Keratinocyte (primary cell): ENCODE results near the gene USP12. TPM values are rescaled to one million over a fixed set of nuclear protein-coding genes. Genes with fewer than 3 reads are reported as not detected.

Experiments
- DNase-seq: peaks from one replicate; pipeline ENCODE4 v3.0.0-alpha.2; 2011; ENCODE audit warnings: low read depth, missing footprints, low spot score
- FAIRE-seq: peaks from 2 replicates; lab custom pipeline; 2011; peaks lifted over from hg19 to GRCh38; lab: Jason Lieb, UNC
- H2AFZ ChIP-seq: 2 replicates; pipeline ENCODE4 v1.6.0; 2012; ENCODE audit warnings: low read length, control low read depth, inconsistent platforms; ENCODE audit not compliant: control insufficient read depth
- H3K27ac ChIP-seq: 2 replicates; pipeline ENCODE4 v1.5.1; 2011; ENCODE audit warnings: low read length; ENCODE audit not compliant: control insufficient read depth, insufficient read depth
- H3K27me3 ChIP-seq: 3 replicates; pipeline ENCODE4 v1.6.0; 2011; ENCODE audit warnings: low read length; ENCODE audit not compliant: control insufficient read depth, insufficient read depth; ENCODE audit errors: extremely low read depth
- H3K36me3 ChIP-seq, 2 experiments: 2 replicates in 1 of 2; 3 replicates in 1 of 2; pipeline ENCODE4 v1.5.1; 2011; ENCODE audit warnings: low read length in 2 of 2, mild to moderate bottlenecking in 1 of 2; ENCODE audit not compliant: control insufficient read depth in 2 of 2, insufficient read depth in 2 of 2; ENCODE audit errors: extremely low read depth in 1 of 2
- H3K4me1 ChIP-seq: 3 replicates; pipeline ENCODE4 v1.5.1; 2011; ENCODE audit warnings: low read length; ENCODE audit not compliant: control insufficient read depth, insufficient read depth; ENCODE audit errors: extremely low read depth
- H3K4me2 ChIP-seq: 3 replicates; pipeline ENCODE4 v1.6.0; 2011; ENCODE audit warnings: low read depth, low read length; ENCODE audit not compliant: control insufficient read depth, insufficient read depth; ENCODE audit errors: extremely low read depth
- H3K4me3 ChIP-seq, 3 experiments: fragments of 200-600 bp in 1 of 3; sonication (generic) in 1 of 3; 2 replicates in 2 of 3; 3 replicates in 1 of 3; pipeline ENCODE4 v1.5.1; 2011 to 2016; ENCODE audit warnings: low read length in 3 of 3, mild to moderate bottlenecking in 3 of 3, control low read depth in 2 of 3, inconsistent platforms in 1 of 3, low read depth in 1 of 3, mixed read lengths in 1 of 3, mixed run types in 1 of 3, moderate library complexity in 1 of 3; ENCODE audit not compliant: control insufficient read depth in 2 of 3, insufficient read depth in 2 of 3; ENCODE audit errors: extremely low read depth in 1 of 3
- H3K79me2 ChIP-seq: 2 replicates; pipeline ENCODE4 v1.6.0; 2012; ENCODE audit warnings: low read length; ENCODE audit not compliant: control insufficient read depth, insufficient read depth
- H3K9ac ChIP-seq: 3 replicates; pipeline ENCODE4 v1.6.0; 2011; ENCODE audit warnings: low read length; ENCODE audit not compliant: control insufficient read depth, insufficient read depth; ENCODE audit errors: extremely low read depth
- H3K9me1 ChIP-seq: 3 replicates; pipeline ENCODE4 v1.6.0; 2011; ENCODE audit warnings: low read length; ENCODE audit not compliant: control insufficient read depth, insufficient read depth; ENCODE audit errors: extremely low read depth
- H3K9me3 ChIP-seq: 2 replicates; pipeline ENCODE4 v1.5.1; 2012; ENCODE audit warnings: low read depth, low read length; ENCODE audit not compliant: control insufficient read depth
- H4K20me1 ChIP-seq: 3 replicates; pipeline ENCODE4 v1.6.0; 2011; ENCODE audit warnings: low read length; ENCODE audit not compliant: control insufficient read depth, insufficient read depth; ENCODE audit errors: extremely low read depth
- EZH2 ChIP-seq: IDR thresholded peaks from one replicate; pipeline ENCODE4 v1.6.1; 2012; ENCODE audit warnings: inconsistent platforms, mild to moderate bottlenecking, low read length, moderate library complexity
- dilution Hi-C: fragments of 300-500 bp; cut with MboI; formaldehyde crosslinking; loops from one replicate; pipeline ENCODE4 v1.7.0; 2020; ENCODE audit warnings: low sequenced_read_pairs; ENCODE audit not compliant: extremely low pct_ligation_motif_present
- polyA plus RNA-seq, 5 experiments: library from polyadenylated mRNA; depleted of rRNA in 3 of 5; stranded (reverse) in 3 of 5; stranded (forward) in 1 of 5; unstranded in 1 of 5; fragments of >200 nt; gene quantifications; 1 replicate in 1 of 5; 2 replicates in 3 of 5; 3 replicates in 1 of 5; pipeline versions ENCODE4 v1.2.1 to v1.2.3, GENCODE V29; 2011 to 2012; ENCODE audit warnings: missing spikeins in 2 of 5, low read depth in 1 of 5, low replicate concordance in 1 of 5
- TF ChIP-seq, protein P1 (sequence below), 3 experiments: IDR thresholded peaks in 1 of 3; conservative IDR thresholded peaks in 1 of 3; optimal IDR thresholded peaks in 1 of 3; 2 replicates in 2 of 3; 3 replicates in 1 of 3; pipeline versions ENCODE3 to v1.5.1; 2011; ENCODE audit warnings: low read length in 3 of 3, mild to moderate bottlenecking in 3 of 3, moderate library complexity in 2 of 3, control low read depth in 1 of 3, inconsistent platforms in 1 of 3; ENCODE audit not compliant: insufficient read depth in 2 of 3; ENCODE audit errors: extremely low read depth in 1 of 3

Gene USP12
- polyA plus RNA-seq, 1 donor (not counting 4 experiments of a cell fraction or from before 2014, with no cell fraction given) = 20.7 TPM

DNA sequence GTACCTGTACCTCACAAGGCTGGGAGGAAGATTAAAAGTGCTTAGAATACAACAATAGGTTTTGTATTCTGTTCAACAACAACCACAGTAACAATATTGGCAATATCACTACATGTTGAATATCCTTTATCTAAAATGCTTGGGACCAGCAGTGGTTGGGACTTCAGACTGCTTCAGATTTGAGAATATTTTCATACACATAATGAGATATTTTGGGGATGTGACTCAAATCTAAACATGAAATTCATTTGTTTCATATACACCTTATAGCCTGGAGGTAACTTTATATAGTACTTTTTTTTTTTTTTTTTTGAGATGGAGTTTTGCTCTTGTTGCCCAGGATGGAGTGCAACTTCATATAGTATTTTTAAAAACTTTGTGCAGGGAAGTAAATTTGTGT lies 73.9 kb downstream of the USP12 start:
- H3K9me1 ChIP-seq = no peaks in the 10 kb centered on the region
- TF ChIP-seq, protein P1, sequence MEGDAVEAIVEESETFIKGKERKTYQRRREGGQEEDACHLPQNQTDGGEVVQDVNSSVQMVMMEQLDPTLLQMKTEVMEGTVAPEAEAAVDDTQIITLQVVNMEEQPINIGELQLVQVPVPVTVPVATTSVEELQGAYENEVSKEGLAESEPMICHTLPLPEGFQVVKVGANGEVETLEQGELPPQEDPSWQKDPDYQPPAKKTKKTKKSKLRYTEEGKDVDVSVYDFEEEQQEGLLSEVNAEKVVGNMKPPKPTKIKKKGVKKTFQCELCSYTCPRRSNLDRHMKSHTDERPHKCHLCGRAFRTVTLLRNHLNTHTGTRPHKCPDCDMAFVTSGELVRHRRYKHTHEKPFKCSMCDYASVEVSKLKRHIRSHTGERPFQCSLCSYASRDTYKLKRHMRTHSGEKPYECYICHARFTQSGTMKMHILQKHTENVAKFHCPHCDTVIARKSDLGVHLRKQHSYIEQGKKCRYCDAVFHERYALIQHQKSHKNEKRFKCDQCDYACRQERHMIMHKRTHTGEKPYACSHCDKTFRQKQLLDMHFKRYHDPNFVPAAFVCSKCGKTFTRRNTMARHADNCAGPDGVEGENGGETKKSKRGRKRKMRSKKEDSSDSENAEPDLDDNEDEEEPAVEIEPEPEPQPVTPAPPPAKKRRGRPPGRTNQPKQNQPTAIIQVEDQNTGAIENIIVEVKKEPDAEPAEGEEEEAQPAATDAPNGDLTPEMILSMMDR (optimal IDR thresholded peaks at IDR 0.05 in 1 of 3, IDR thresholded peaks at IDR 0.05 in 1 of 3, conservative IDR thresholded peaks at IDR 0.05 in 1 of 3; ENCODE audit: extremely low read depth in 1 of 3, insufficient read depth in 2 of 3, low read length in 3 of 3) = no peak
- no peak for TF ChIP-seq EZH2
- no peak overlapping the region for H3K4me3 ChIP-seq
- H2AFZ ChIP-seq = no peak overlapping the region
- H3K27ac ChIP-seq = no peak overlapping the region
- DNase-seq = no peak
- no peaks in the 10 kb centered on the region for H3K27me3 ChIP-seq
- H3K4me2 ChIP-seq = no peak overlapping the region
- no peak overlapping the region for H3K9ac ChIP-seq
- H3K4me1 ChIP-seq = peaks cover 2% of the 10 kb centered on the region
- H4K20me1 ChIP-seq = no peaks in the 10 kb centered on the region
- peaks cover 3 to 4% of the 10 kb centered on the region in 2 experiments for H3K36me3 ChIP-seq
- dilution Hi-C loops = no loop called here
- no peak for FAIRE-seq
- H3K9me3 ChIP-seq = no peaks in the 10 kb centered on the region
- no peaks in the 10 kb centered on the region for H3K79me2 ChIP-seq

GRCh38 chr13:27091451-27091850 lies 80.2 kb downstream of the USP12 start:
- Histone ChIP-seq H3K9ac (no peak overlapping the region), H3K4me3 (no peak overlapping the region), H2AFZ (no peak overlapping the region), H3K36me3 (peaks cover 0 to 6% of the 10 kb centered on the region in 2 experiments), H3K4me2 (no peak overlapping the region), H3K9me1 (no peaks in the 10 kb centered on the region), H3K79me2 (no peaks in the 10 kb centered on the region), H3K27ac (no peak overlapping the region), H3K4me1 (no peaks in the 10 kb centered on the region), H3K9me3 (no peaks in the 10 kb centered on the region), H4K20me1 (no peaks in the 10 kb centered on the region), H3K27me3 (no peaks in the 10 kb centered on the region)
- no peak for DNase-seq
- TF ChIP-seq, protein P1 (optimal IDR thresholded peaks at IDR 0.05 in 1 of 3, IDR thresholded peaks at IDR 0.05 in 1 of 3, conservative IDR thresholded peaks at IDR 0.05 in 1 of 3; ENCODE audit: extremely low read depth in 1 of 3, insufficient read depth in 2 of 3, low read length in 3 of 3) = no peak
- no peak for TF ChIP-seq EZH2
- FAIRE-seq = no peak
- dilution Hi-C loops = no loop called here
